Common myeloid progenitor, CD34-positive (primary cell): ENCODE data around the gene NEK5.

ENCODE experiments used
- CTCF ChIA-PET: fragments of 350-600 bp; sonication (Branson Sonifier 250); formaldehyde crosslinking; loops from one replicate; lab custom pipeline; 2021; ENCODE audit warnings: antibody characterized with exemption; lab: Charles Lee
- POLR2A ChIA-PET: fragments of 350-600 bp; sonication (Branson Sonifier 250); formaldehyde crosslinking; loops from one replicate; lab custom pipeline; 2021; ENCODE audit warnings: antibody characterized with exemption; lab: Charles Lee
- DNase-seq, 3 donors: peaks; one replicate each; pipeline versions ENCODE4 v3.0.0 to v3.0.0-alpha.2; 2013
- H3K27ac ChIP-seq, 2 experiments: 1 replicate in 1 of 2; 2 replicates in 1 of 2; pipeline ENCODE4 v1.7.0; 2013; ENCODE audit warnings: inconsistent platforms in 2 of 2, low read length in 2 of 2, mild to moderate bottlenecking in 2 of 2, low read depth in 1 of 2, moderate library complexity in 1 of 2; ENCODE audit not compliant: severe bottlenecking in 2 of 2, insufficient read depth in 1 of 2, poor library complexity in 1 of 2
- H3K27me3 ChIP-seq, 5 experiments: replicated peaks in 2 of 5; 1 replicate in 3 of 5; 2 replicates in 2 of 5; pipeline versions ENCODE4 v1.6.1 to v1.7.0; 2013; ENCODE audit warnings: low read length in 4 of 5, mild to moderate bottlenecking in 2 of 5, moderate library complexity in 2 of 5, inconsistent platforms in 1 of 5; ENCODE audit not compliant: insufficient read depth in 5 of 5, control insufficient read depth in 4 of 5
- H3K36me3 ChIP-seq, 4 experiments: 1 replicate in 2 of 4; 2 replicates in 2 of 4; pipeline versions ENCODE4 v1.6.1 to v1.7.0; 2013; ENCODE audit warnings: low read length in 3 of 4, control low read depth in 1 of 4, mild to moderate bottlenecking in 1 of 4; ENCODE audit not compliant: control insufficient read depth in 4 of 4, insufficient read depth in 4 of 4
- H3K4me1 ChIP-seq, 4 experiments: 1 replicate in 3 of 4; 2 replicates in 1 of 4; pipeline versions ENCODE4 v1.6.1 to v1.7.1; 2013; ENCODE audit warnings: low read length in 3 of 4, mild to moderate bottlenecking in 3 of 4, control low read depth in 1 of 4, inconsistent platforms in 1 of 4, moderate library complexity in 1 of 4; ENCODE audit not compliant: control insufficient read depth in 4 of 4, insufficient read depth in 4 of 4; ENCODE audit errors: control extremely low read depth in 1 of 4
- H3K4me3 ChIP-seq, 7 experiments: 1 replicate in 4 of 7; 2 replicates in 3 of 7; pipeline versions ENCODE4 v1.5.1 to v1.7.0; 2013; ENCODE audit warnings: mild to moderate bottlenecking in 7 of 7, low read length in 6 of 7, moderate library complexity in 6 of 7, inconsistent platforms in 2 of 7, low read depth in 2 of 7, control low read depth in 1 of 7; ENCODE audit not compliant: insufficient read depth in 4 of 7, control insufficient read depth in 1 of 7; ENCODE audit errors: extremely low read depth in 1 of 7
- H3K9me3 ChIP-seq, 5 experiments: 1 replicate in 4 of 5; 2 replicates in 1 of 5; pipeline versions ENCODE4 v1.6.1 to v1.7.1; 2013; ENCODE audit warnings: low read length in 4 of 5, mild to moderate bottlenecking in 2 of 5, inconsistent platforms in 1 of 5, low read depth in 1 of 5, moderate library complexity in 1 of 5; ENCODE audit not compliant: control insufficient read depth in 4 of 5, insufficient read depth in 2 of 5; ENCODE audit errors: control extremely low read depth in 1 of 5
- WGBS: methylation state at CpG from one replicate; pipeline ENCODE4 v1.1.5; 2013; ENCODE audit not compliant: insufficient coverage; 5-methylcytosine and 5-hydroxymethylcytosine counted together

The NEK5 gene

DNA sequence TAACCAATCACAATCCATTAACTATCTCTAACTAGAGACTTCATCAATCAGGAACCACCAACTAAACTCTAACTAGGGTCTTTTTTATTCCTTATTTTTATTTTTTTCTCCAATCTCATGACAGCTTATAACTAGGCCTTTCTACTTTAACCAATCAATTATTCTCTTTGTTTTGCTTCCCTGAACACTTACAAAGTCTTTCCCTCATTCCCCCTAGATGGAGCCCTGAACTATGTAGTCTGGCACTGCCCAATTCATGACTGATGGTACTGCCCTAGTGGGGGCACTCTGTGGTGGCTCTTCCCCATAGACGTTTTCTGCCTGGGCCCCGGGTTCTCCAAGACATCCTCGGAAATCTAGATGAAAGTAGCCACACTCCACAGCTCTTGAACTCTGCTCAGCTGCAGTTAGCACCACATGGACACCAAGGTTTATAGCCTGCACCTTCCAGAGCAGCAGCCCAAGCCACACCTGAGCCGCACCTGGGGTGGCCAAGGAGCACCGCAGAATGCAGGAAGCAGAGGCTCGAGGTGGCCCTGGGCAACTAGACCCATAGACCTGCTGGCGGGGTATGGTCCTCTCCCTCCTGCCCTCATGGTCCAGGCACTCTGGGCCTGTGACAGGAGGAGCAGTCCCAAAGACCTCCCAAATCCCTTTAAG lies 124.2 kb downstream of the NEK5 start:
- peak; percentile 29 to 46 (median 38) for DNase-seq
- no peak overlapping the region for H3K4me3 ChIP-seq
- H3K36me3 ChIP-seq = no peaks in the 10 kb centered on the region
- H3K27ac ChIP-seq = no peak overlapping the region
- 89% methylated on average over 7 of the region's 7 CpGs for WGBS
- CTCF ChIA-PET = interaction anchor here (0.8 to 2.3 kb wide), 6 partner anchors 12 to 198 kb away, joined by 3 to 8 read pairs (median 4); no protein-coding TSS in a partner anchor
- H3K4me1 ChIP-seq = peaks cover 0 to under 1% (median 0%) of the 10 kb centered on the region in 4 experiments
- POLR2A ChIA-PET = no interaction called here
- no peaks in the 10 kb centered on the region for H3K9me3 ChIP-seq
- no peaks in the 10 kb centered on the region for H3K27me3 ChIP-seq

DNA sequence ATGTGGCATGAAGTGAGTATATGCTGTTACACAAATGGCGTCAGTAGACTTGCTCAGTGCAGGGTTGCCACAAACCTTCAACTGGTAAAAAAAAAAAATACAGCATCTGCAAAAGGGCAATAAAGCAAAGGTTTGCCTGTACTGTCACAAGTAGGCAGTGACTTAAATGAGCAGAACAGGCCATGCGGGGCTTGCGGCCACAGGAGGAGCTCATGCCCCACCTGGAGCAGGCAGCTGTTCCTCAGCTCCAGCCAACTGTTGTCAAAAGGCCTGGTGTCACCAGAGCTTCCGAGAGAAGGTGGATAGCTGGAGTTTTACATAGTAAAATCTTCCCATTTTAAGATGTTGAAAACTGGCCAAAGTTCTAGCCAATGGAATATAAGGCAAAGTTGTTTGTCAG lies 125.3 kb downstream of the NEK5 start:
- Histone ChIP-seq H3K9me3 (no peaks in the 10 kb centered on the region), H3K4me3 (no peak overlapping the region), H3K4me1 (no peaks in the 10 kb centered on the region), H3K27me3 (no peaks in the 10 kb centered on the region), H3K36me3 (no peaks in the 10 kb centered on the region), H3K27ac (no peak overlapping the region)
- no peak for DNase-seq
- POLR2A ChIA-PET = no interaction called here
- 100% methylated on average over 4 of the region's 4 CpGs for WGBS
- CTCF ChIA-PET = interaction anchor here (1.1 to 2.3 kb wide), 6 partner anchors 10 to 196 kb away, joined by 3 to 9 read pairs (median 5); partner anchors contain the start of gene ALG11

DNA sequence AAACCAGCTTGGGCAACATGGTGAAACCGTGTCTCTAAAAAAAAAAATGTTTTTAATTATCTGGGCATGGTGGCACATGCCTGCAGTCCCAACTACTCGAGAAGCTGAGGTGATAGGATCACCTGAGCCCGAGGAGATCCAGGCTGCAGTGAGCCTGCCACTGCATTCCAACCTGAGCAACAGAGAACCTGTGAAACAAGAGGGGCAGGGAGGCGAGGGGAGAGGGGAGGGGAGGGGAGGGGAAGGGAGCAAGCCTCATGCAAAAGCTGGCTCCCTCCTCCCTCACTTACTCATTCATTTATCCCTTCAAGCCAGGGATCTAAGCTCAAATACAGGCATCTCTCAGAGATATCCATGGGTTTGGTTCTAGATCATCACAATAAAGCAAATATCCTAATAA lies 126.5 kb downstream of the NEK5 start:
- Histone ChIP-seq H3K4me1 (no peaks in the 10 kb centered on the region), H3K27me3 (no peaks in the 10 kb centered on the region), H3K36me3 (no peaks in the 10 kb centered on the region), H3K9me3 (no peaks in the 10 kb centered on the region), H3K4me3 (no peak overlapping the region), H3K27ac (no peak overlapping the region)
- CTCF ChIA-PET = interaction anchor here (0.6 to 3.7 kb wide), 9 partner anchors 11 to 334 kb away, joined by 3 to 27 read pairs (median 7); partner anchors contain the start of genes ALG11 and NEK5
- WGBS = 81% methylated on average over 2 of the region's 4 CpGs
- no peak for DNase-seq
- POLR2A ChIA-PET = no interaction called here

DNA sequence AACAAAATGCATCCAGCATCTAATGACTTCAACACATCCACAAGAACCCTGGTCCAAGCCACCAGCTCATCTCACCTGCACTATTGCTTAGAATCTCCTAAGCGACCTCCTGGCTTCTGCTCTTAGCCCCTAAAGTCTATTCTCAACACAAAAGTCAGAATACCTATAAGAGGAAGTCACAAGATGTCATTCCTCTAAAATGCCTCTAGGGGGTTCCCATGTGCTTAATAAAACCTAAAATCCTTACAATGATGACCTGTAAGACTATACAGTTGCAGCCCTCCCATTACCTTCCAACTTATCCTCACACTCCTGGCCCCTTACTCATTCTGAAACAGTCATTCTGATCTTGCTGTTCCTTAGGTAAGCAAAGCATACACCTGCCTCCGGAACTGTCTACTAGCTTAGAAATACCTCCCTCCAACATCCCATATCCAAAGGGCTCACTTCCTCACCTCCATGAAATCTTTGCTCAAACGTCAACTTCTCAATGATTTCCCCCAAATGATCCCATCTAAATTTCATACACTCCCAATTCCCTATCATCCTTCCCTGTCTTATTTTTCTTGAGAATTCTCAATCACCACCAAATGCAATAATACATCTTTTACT lies 127.6 kb downstream of the NEK5 start:
- WGBS = 89% methylated on average over 2 of the region's 3 CpGs
- POLR2A ChIA-PET = no interaction called here

DNA sequence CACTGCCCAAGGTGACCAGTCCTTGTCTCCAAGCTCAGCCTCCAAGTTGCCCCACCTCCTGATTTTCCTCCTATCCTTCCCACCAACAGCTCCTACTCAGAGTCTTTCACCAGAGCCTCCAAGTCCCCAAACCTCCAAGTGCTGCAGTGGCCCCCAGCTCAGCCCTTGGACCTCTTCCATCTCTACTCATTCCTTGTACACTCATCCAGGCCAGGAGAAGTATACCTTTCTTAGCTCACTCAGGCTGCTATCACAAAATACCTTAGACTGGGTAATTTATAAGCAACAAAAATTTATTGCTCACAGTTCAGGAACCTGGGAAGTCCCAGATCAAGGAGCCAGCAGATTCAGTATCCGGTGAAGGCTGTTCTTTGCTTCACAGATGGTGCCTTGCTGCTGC lies 129.0 kb downstream of the NEK5 start:
- CTCF ChIA-PET = interaction anchor here (1.4 to 3.7 kb wide), 6 partner anchors 8 to 204 kb away, joined by 3 to 27 read pairs (median 7); partner anchors contain the start of gene NEK5

More for the DNA sequence above, 127.6 kb downstream of the NEK5 start:
- Histone ChIP-seq H3K27me3 (no peaks in the 10 kb centered on the region), H3K27ac (no peak overlapping the region), H3K36me3 (no peaks in the 10 kb centered on the region), H3K4me3 (no peak overlapping the region), H3K9me3 (no peaks in the 10 kb centered on the region), H3K4me1 (peaks cover 0 to 5% (median 3%) of the 10 kb centered on the region in 4 experiments)
- peak; percentile 59 to 74 (median 68) for DNase-seq
- CTCF ChIA-PET = interaction anchor here (1.0 to 3.7 kb wide), 12 partner anchors 8 to 203 kb away, joined by 3 to 27 read pairs (median 6); partner anchors contain the start of genes ALG11 and NEK5

DNA sequence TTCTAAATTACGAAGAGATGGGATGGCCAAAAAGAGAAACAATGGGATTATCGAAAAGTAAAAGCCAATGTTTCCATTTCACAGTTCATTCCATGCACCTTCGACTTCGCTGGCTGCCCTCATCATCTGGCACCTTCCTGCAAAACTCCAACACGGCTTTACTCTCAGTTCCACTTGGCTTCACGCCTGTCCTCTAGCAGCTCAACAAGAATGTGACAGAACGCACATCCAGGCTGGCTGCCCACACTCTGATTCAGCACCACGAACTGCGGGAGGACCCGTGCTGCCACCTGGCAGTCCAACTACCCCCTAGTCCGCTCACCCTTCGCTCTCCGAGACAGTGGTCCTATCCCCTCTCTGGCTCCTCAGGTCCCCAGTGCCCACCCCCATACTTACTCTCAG lies 129.4 kb downstream of the NEK5 start:
- Histone ChIP-seq H3K9me3 (no peaks in the 10 kb centered on the region), H3K36me3 (no peaks in the 10 kb centered on the region), H3K4me1 (peaks cover 0 to 22% (median 19%) of the 10 kb centered on the region in 4 experiments), H3K27me3 (no peaks in the 10 kb centered on the region), H3K27ac (no peak overlapping the region), H3K4me3 (no peak overlapping the region)
- POLR2A ChIA-PET = no interaction called here
- no peak for DNase-seq
- CTCF ChIA-PET = interaction anchor here (0.7 to 3.7 kb wide), 7 partner anchors 21 to 205 kb away, joined by 3 to 27 read pairs (median 3); partner anchors contain the start of gene NEK5
- 95% methylated on average over 12 of the region's 13 CpGs for WGBS

More for the DNA sequence above, 129.0 kb downstream of the NEK5 start:
- WGBS = 91% methylated on average over 1 of the region's 1 CpG
- POLR2A ChIA-PET = no interaction called here
- Histone ChIP-seq H3K4me1 (peaks cover 0 to 18% (median 16%) of the 10 kb centered on the region in 4 experiments), H3K27ac (no peak overlapping the region), H3K4me3 (no peak overlapping the region), H3K36me3 (no peaks in the 10 kb centered on the region), H3K9me3 (no peaks in the 10 kb centered on the region), H3K27me3 (no peaks in the 10 kb centered on the region)
- no peak for DNase-seq
